Stimulated activated CD8-positive, alpha-beta memory T cell treated with anti-CD3 and anti-CD28 coated beads, Interleukin-2, amount 100 ng/mL, for 48 hours (primary cell): ENCODE measurements around the gene PLOD2.

Experiments
- DNase-seq, 2 donors: peaks; one replicate each; pipeline ENCODE4 v3.0.0-alpha.2; 2020; ENCODE audit warnings: low read depth in 2 of 2

The PLOD2 gene

DNA sequence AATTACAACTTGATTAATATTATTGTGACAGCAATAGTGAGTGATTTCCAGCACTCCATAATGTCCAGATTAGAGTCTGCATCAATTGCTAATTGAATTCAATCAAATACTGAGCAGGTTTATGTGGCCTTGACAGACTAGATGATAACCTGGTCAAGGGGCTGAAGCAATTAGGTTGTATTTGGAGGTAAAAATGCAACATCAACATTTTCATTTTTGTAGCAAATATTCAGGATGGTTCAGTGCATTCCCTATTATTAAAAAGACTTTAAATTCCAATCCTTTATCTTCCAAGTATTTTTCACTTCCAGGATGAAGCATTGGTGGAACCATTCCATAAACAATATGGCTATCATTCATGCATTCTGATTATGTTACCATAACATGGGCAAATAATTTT is 120.4 kb downstream of the PLOD2 start:
- DNase-seq: no peak

DNA sequence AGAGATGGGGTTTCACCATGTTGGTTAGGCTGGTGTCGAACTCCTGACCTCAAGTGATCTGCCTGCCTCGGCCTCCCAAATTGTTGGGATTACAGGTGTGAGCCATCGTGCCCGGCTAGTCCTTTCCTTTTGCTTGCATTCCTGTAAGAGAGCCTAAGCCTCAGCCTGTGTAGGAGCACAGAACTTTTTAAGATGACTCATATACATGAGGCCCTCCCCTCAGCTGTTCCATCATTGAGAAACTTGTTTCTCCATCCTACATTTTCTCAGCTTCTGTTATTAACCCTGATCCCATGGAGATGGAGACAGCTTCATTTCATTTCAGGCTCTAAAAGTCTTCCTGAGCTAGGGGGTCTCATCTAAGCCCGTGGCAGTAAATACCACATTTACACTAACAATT is 123.3 kb downstream of the PLOD2 start:
- DNase-seq: no peak

DNA sequence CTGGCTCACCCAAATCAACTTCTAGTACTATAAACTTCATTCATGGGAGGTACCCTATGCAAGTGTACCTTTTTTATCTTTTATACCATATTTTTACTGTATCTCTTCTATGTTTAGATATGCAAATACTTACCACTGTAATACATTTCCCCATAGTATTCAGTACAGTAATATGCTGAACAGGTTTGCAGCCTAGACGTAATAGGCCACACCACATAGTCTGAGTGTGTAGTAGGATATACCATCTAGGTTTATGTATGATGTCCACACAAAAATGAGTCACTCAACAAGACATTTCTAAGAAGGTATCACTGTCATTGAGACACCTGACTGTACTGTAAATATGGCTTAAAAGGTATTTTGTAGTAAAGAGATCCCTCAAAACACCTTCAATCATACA is 124.7 kb downstream of the PLOD2 start:
- DNase-seq: no peak

DNA sequence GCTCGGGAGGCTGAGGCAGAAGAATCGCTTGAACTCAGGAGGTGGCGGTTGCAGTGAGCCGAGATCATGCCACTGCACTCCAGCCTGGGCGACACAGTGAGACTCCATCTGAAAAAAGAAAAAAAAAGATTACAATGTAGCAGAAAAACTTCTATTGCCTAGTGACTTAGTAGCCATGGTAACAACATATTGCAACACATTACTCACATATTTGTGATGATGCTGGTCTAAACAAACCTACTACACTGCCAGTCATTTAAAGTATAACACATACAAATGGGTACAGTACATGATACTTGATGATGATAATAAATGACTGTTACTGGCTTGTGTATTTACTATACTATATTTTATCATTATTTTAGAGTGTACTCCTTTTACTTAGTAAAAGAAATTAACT is 125.6 kb downstream of the PLOD2 start:
- DNase-seq: no peak

DNA sequence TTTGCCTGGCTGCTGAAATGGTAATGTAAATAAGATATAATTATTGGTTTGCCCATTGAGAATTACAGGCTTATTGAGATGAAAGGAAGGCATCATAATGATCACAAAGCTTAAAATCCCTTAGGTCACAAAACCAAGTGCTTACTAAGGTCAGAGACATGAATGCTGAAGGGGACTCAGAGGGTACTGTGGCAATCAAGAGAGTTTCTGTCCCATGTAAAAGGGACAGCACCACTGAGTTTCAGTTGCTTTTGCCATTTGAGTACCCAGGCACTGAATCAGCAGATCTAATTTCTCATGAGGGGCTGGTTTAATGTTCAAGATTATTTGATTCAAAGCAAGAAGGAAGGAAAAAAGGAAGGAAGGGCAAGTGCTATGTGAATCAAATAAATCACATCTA is 127.0 kb downstream of the PLOD2 start:
- no peak for DNase-seq

DNA sequence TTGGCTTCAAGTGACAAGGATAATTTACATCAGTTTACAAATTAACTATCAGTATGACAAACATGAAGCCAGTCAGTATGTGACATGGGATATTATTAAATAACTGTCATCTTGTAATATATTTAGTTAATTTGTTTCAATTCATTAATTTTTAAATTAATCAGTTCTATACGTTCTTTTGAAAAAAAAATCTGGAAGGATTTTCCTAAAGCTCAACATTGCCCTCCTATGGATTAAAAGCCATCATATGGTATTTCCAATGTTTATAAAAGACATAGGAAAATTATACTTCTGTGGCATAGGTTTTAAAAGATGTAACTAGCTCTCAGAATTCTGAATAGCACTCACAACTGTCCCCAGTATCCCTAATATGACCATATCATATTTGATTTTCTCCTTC is 134.4 kb downstream of the PLOD2 start:
- DNase-seq: no peak

DNA sequence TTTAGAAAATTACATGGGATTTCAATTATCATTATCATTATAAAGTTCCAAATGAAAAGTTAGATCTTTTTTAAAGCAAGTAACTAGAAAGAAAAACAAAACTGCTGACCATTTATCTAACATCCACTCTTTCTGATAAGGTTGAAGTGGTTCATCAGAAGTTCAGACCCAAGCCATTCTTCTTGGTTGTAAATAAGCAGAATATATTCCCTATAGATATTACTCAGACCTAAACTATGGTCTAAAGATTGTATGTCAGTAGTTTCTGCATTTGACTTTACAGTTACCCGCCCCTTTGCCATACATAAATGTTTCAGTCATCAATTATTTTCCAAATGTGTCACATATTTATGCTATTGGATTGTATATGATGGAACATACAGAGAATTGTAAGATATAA is 136.7 kb downstream of the PLOD2 start:
- DNase-seq: no peak

DNA sequence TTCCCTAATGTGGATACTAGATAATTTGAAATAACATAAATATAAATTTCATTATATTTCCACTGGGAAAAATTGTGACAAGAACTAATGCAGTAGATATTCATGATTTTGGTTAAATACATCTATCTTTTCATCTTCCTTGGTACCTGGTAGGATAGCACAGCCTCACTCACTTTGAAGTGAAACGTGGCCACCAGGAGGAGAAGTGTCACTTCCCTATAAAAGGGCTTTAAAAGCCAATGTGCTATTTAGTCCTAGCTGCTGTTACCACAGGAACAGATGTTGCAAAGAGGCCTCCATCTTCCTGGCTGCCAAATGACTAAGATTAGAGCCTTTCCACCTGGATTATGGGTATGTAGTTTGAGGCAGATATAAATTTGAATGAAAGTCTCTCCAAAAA is 140.0 kb downstream of the PLOD2 start:
- DNase-seq: no peak

DNA sequence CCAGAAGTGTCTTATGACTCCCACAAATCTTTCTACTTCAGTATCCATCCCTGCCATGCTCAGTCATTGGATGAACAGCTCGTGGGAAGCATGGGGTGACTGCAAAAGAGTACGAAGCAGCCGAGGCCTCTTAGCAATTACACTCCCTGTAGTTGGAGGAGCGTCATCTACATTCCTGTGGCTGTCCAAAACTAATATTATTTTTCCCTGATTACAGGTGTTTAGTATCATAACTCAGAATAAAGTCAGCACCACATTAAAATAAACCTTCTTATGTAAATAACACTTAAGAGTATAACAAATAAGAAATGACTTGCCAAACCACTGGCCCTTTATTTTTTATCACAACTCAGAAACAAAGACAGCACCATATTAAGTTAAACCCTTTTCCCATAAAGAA is 141.5 kb downstream of the PLOD2 start:
- DNase-seq: no peak
